NCI-H2227 treated with DMSO at 0.1 percent for 48 hours (cell line): ENCODE measurements around the gene MRPL23.
"Not testable (repeated sequence)": the region's sequence is repeated elsewhere in the genome, so short reads cannot be mapped to it uniquely, and the experiment has no call there.

Experiments
- DNase-seq: peaks from one replicate; lab custom pipeline; 2025; lab: John Stamatoyannopoulos, UW

The MRPL23 gene

DNA sequence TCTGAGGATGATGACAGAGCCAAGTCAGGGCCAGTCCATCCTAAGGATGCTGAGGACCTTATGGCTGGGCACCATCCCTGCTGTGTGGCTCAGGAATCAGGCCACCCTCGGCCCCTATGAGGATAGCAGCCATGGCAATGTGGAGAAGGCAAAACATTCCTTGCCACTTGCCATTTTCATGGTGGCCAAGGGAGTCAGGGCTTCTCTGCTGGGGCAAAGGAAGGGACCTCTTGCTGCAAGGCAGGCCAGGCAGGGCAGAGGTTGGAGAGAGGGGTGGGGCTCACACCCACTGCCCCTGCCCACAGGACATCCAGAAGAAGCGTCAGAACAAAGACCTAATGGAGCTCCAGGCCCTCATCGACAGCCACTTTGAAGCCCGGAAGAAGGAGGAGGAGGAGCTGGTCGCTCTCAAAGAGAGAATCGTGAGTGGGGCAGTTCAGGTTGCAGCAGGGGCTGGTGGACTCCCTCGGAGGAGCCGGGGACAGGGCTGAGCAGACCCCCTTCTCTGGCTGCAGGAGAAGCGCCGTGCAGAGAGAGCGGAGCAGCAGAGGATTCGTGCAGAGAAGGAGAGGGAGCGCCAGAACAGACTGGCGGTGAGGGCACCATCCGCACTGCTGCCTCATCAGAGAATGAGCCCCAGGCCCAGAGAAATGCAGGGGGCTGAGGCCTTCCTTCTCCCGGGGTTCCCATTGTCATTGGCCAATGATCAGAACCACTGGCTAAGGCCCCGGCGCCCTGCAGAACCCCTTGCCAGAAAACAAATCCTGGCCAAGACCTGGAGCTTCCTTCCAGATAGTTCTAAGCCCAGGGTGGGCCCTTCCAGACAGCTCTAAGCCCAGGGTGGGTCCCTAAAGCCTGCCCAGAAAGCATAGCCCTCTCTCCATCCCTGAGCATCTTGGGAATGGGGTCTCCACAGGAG lies 13.5 kb upstream of the MRPL23 start:
- DNase-seq = no peak

DNA sequence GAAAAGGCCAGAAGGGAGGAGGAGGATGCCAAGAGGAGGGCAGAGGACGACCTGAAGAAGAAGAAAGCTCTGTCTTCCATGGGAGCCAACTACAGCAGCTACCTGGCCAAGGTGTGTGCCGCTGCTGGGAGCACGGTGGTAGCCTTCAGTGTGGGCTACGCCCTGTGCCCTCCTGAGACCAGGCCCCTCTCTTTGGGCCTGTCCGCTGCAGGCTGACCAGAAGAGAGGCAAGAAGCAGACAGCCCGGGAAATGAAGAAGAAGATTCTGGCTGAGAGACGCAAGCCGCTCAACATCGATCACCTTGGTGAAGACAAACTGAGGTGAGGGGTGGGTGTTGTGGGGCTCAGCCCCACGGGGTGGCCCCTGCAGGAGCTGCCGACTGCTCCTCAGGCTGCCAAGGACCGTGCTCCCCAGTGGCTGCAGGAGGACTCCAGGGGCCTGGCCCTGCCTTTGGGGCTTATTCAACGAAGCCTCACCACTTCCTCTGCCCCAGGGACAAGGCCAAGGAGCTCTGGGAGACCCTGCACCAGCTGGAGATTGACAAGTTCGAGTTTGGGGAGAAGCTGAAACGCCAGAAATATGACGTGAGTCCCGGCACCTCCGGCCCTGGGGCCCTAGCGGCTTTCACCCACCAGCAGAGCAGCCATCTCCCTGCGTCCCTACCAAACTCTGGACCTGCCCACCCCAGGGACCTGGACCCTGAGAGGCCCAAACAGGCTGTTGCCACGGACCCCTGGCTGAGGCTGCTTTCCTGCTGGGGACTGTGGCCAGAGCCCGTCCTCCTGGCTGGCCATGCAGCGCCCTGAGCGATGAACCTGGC lies 12.6 kb upstream of the MRPL23 start:
- DNase-seq = no peak

DNA sequence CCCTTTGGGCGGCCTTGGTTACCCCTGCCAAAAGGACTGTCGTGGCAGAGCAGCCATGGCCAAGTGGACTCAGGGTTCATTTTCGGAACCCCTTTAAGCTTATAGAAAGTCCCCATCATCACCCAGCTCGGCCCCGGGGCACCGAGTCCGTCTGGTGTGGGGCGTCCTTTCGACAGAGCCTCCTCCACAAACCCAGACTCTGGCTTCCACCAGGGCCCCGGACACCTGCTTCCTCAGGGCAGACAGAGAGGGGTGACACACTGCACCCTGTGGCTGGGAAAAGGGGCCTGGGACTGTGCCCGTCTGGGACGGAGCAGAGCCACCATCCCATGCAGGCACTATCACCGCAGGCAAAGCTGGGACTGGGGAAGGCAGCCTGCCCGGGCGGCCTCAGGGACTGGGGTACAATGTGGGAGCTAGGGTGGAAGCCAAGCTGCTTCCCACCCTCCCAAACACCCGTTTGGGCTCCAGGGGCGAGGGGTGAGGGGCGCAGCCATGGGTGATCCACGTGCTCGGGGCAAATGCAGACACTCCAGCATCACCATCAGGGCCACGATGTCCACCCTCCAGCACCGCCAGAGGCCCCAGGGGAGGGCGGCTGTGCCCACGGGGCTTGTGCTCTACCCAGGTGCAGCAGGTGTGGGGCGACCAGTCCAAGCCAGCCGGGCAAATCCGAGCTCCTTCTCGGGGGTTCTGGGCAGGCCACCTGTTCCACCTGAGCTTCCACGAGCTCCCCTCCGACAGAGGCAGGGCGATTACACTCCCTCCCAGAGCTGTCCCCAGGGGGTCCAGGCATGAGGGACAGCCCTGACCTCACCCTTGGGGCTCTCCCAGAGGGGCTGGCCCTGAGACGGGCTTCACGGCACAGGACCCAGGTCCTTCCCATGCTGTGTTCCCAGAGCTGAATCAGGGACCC lies 11.7 kb upstream of the MRPL23 start:
- no peak for DNase-seq

DNA sequence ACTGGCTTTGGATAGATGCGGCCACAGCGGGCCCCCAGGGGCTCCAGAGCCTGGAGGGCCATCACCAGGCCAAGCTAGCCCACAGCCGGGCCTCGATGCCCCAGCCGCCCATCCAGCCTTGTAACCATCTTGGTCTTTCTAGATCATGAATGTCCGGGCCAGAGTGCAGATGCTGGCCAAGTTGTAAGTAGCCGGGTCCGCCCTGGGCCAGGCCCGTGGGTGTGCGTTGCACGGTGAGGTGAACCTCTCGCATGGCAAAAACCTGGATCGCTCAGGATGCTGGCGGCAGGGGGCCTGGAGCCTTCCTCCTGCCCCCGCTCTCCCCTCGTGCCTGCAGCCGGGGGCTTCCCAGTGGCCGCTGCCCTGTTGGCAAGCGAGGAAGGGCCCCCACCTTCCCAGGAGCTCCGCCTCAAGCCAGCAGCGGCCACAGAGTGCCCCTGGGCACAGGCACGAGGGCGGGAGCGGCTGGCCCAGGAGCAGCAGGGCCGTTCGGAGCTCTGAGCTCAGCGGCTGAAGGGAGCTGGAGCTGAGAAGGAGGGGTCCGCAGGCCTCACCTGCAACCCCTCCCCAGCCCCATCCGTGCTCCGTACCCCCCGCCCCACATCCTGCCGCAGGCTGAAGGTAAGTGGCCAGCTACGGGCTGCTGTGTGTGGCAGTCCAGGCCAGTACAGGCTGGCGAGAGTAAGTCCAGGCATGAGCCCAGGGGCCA lies 10.9 kb upstream of the MRPL23 start:
- DNase-seq = no peak

DNA sequence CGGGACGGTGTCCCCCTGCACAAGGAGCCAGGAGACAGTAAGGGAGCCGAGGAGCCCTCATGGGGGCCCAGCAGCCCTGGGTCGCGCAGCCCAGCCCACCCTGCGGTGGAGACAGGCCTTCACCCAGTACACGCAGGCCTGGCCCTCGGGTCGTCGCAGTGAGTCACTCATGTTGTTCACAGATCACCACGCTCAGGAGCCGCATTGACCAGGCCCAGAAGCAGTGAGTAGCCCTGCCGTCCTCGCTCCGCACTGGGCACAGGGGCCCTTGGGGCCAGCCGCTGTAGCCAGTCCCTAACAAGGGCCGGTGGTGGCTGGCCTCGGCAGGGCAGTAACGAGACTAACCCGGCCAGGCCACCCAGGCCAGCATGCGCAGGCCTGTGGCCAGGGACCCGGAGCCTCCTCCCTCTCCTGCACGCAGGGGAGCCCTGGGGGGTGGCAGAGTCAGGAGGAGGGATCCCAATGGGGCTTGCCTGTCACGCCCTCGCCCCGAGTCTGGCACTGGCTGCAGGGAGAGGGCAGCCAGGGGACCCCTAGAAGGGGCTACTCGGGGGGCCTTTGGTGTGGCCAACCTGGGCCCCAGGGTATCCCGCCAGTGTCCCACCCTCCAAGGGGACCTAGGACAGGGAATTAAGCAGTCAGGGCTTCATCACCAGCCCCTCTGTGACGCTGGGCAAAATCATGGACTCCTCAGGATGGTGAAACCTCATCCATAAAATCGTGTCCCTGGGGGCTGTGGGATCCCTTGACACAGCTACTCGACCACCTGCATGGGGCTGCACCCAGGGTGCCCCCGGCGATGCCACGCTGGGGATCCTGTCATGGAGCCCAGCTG lies 10.1 kb upstream of the MRPL23 start:
- DNase-seq = no peak

DNA sequence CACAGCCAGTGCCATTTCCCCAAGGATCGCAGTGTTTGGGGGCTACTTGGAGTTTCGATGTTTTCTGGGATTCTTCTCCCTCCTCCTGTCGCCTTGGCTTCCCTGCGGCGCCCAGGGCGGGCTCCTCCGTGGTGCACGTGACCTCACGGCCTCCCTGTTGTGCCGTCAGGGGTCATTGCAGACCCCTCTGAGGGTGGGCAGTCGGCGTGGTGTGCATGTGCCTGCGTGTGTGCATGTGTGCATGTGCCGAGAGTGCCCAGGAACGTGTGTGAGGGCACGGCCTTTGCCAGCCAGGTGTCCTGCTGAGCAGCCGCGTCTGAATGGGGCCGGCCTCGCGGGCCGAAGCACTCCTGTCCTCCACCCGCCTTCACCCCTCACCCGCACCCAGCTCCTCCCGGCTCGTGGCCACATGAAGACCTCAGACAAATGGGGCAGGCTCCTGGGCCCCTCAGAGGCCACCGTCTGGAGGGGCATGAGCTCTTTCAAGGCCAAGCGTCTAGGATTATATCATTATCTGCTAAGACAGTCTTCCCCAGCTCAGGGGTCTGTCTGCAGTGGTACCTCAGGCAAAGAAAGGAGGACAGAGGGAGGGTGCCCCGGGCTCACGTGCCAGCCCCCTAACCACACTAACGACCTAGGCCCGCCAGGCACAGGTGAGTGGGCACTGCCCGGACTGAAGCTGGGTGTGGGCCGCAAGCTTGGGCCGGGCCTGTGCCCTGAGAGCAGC lies 9.4 kb upstream of the MRPL23 start:
- DNase-seq = no peak

- DNase-seq = no peak
Measured at GRCh38 chr11:1938343-1939005, 8.7 kb upstream of the MRPL23 start.

GRCh38 chr11:1939006-1939625 lies 8.0 kb upstream of the MRPL23 start:
- no peak for DNase-seq

GRCh38 chr11:1939788-1940187 lies 7.3 kb upstream of the MRPL23 start:
- not testable (repeated sequence) for DNase-seq

- DNase-seq = no peak
Measured at GRCh38 chr11:1942558-1943260, 4.4 kb upstream of the MRPL23 start.

GRCh38 chr11:1943576-1943975 lies 3.6 kb upstream of the MRPL23 start:
- no peak for DNase-seq

DNA sequence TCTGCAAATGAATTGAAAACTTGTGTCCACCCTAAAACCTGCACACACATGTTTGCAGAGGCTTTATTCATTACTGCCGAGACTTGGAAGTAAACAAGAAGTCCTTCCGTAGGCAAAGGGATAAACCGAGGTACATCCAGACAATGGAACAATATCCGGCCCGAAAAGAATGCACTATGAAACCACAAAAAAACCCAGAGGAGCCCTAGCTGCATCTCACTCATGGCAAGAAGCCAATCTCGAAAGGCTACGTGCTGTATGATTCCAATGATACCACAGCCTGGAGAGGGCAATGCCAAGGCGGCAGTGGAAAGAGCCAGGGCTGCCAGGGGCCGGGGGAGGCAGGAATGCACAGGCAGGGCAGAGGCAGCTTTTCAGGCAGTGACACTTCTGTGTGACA lies 3.2 kb upstream of the MRPL23 start:
- DNase-seq = no peak

DNA sequence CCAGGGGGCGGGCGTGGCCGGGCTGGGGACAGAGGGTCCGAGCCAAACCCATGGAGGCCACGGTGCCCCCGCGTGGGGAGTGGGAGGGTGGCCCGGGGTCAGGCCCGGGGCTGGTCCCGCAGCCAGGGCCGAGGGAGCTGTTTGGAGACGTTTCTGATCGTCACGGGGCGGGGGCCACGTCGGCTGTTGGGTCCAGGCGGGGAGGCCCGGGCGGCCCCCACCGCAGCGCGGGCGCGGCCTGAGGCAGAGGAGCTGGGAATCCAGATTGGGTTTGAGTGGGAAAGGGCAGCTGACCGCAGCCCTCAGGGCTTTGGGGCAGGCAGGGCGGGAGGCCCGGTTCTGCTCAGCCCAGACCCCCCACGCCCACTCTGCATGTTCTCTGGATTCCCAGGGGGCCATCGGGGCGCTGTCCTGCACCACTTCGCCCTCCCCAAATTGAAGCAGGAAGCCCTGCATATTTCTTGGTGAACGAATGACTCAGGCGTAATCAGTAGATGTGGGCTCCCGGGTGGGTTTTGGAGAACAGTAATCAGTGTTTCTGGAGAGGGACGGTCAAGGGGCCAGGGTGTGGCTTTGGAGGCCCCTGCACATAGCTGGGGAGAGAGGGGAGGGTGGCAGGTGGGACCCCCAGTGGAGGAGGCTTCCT lies 583 bp downstream of the MRPL23 start:
- no peak for DNase-seq

DNA sequence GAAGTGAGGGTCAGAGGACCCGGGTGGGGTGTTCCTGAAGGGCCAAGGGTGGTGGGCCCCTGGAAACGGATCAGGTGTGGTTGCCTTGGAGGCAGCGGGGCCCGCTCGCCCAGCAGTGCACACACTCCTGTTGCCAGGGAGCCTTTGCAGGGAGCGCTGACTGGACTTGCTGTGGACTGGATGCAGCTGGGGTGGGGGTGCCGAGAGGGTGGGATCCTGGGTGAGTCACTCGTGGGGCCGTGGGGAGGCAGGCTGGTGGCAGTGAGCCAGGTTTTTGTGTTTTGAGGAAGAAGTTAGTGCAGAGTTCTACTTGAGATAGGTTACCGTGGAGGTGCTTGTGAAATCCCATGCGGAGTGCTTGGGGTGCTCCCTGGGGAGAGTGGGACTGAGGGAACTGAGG lies 1.3 kb downstream of the MRPL23 start:
- DNase-seq = no peak

GRCh38 chr11:1949302-1949701 lies 2.2 kb downstream of the MRPL23 start:
- DNase-seq = no peak

- DNase-seq = no peak
Measured at GRCh38 chr11:1949922-1950321, 2.8 kb downstream of the MRPL23 start.

DNA sequence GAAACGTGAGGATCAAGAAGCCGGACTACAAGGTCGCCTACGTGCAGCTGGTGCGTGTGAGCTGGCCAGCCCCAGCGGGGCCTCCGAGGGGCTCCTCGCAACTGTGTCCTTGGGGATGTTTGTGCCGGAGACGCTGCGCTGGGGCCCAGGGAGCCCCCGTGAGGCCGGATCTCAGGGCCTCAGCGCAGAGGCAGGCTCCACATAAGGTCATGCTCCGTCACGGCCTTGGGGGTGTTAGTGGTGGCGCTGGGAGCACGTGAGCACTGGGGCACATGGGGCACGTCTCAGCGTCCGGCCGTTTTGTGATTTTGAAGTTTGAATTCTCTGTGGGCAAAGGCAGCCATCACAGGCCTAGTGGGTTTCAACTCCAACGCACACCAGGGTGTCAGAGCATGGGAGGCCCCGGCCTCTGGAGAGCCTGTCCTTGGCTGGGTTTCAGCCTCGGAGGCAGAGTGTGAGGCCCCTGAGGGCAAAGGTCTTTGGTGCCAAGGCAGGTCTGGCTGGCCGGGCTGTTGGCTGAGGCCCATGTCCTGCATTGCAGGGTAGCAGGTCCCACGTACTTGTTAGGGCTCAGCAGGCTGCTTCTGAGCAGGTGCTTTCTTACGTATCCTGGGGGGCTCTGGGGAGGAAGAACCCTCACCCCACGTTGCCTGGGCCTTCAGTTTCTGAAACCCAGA lies 5.8 kb downstream of the MRPL23 start:
- DNase-seq = no peak
